AG09319 (cell line): Measurements from ENCODE around the gene BIK.

Experiments used
- DNase-seq: peaks from one replicate; pipeline ENCODE4 v3.0.0-alpha.2; 2010; ENCODE audit warnings: low read depth; ENCODE audit errors: extremely low read depth
- TF ChIP-seq, protein P1 (sequence below): IDR thresholded peaks from 2 replicates; pipeline ENCODE4 v1.5.1; 2011; ENCODE audit warnings: low read depth, mild to moderate bottlenecking, inconsistent platforms, low read length, moderate library complexity

BIK gene

DNA sequence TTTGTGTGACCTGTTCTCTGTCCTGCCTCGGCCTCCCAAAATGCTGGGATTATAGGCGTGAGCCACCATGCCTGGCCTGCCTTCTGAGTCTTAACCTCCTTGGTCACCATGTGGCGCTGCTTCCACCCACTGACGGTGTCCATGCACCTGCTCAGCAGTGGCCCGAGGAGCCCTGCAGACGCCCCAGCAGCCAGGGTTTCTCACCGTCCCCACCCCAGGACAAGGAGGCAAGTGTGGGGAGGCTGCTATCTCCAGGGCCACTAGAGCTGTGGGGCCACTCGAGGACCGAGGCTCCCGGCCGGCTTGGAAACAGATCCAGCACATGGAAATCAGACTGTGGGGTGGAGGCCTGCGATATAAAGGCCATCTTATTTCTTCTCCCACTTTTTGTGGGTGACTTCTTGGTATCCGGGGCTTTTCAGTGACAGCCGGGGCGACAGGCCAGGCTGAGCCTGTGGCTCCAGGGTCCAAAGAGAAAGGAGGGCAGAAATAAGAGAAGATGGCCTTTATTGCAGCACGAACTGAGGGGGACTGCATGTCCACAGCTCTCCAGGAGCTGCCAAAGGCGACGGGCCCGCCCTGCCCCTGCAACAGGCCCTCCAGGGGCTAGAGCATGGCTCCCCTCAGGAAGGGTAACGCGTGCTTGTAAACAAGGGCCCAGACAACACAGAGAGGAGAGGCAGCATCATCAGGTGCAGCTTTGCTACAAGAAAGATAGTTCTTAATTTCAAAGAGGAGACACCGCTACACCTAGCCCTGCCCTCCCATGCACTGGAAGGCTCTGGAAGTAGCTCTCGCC is 55.8 kb downstream of the BIK start:
- TF ChIP-seq, protein P1, sequence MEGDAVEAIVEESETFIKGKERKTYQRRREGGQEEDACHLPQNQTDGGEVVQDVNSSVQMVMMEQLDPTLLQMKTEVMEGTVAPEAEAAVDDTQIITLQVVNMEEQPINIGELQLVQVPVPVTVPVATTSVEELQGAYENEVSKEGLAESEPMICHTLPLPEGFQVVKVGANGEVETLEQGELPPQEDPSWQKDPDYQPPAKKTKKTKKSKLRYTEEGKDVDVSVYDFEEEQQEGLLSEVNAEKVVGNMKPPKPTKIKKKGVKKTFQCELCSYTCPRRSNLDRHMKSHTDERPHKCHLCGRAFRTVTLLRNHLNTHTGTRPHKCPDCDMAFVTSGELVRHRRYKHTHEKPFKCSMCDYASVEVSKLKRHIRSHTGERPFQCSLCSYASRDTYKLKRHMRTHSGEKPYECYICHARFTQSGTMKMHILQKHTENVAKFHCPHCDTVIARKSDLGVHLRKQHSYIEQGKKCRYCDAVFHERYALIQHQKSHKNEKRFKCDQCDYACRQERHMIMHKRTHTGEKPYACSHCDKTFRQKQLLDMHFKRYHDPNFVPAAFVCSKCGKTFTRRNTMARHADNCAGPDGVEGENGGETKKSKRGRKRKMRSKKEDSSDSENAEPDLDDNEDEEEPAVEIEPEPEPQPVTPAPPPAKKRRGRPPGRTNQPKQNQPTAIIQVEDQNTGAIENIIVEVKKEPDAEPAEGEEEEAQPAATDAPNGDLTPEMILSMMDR = no peak
- no peak for DNase-seq

DNA sequence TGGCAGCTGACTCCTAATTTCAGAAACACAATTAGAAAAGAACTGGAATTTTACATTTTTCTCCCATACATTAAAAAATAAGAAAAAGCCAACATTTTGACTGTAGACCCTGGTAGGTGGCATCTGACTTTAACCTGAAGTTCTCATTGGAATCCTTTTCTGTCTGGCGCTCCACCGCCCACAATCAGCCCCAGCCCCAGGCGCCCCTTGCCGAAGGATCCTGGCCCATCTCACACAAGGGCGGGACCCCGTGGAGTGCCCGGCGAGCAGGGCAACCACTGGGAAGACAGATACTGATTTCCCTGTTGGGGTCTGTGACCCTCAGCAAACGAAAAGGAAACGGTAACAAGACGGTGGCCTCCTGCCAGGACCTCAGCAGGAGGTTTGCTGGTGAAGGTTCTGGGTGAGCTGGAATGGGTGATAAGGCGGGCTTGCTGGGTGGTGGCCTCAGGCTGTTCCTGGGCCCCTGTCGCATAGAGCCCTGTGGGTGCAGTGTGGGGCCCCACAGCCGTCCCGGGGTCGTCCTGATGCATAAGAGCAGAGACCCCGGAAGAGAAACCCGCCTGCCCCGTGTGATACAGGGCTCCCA is 56.5 kb downstream of the BIK start:
- DNase-seq = no peak
- TF ChIP-seq, protein P1 = no peak

DNA sequence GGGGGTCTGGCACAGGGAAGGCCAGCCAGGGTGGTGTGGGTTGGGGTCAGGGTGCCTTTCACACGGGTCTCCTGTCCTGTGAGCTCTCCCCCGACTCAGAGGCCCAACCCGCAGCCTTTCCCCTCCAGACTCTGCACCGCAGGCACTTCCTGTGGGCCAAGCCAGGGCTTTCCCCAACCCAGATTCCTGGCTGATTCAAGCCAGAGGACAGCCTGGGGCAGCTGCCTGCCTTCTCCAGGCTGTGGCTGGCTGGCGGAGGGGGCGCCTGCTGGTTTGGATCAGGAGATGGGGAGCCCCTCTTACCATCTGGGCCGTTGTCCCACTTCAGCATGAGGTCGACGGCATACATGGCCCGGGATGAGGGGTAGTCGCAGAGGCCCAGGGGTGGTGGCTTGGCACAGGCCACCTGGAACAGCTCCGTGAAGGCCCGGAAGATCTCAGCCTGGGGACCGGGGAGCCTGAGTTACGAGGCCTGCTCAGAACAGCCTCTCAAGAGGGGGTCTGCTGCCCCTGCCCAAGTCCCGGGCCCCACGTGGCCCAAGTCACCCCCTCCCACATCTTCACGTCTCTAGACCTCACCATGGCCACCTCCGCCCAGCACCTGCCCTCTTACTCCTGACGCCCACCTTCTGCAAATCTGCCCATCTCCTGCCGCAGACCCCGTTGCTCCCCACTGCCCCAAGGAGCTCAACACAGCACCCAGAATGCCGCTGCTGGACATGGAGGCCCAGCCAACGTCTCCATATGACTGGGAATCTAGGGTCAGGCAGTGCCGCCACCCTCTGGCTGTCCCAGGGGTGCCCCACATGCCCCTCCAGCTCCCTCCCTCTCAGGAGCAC is 58.1 kb downstream of the BIK start:
- TF ChIP-seq, protein P1 = no peak
- peak; percentile 30 for DNase-seq

DNA sequence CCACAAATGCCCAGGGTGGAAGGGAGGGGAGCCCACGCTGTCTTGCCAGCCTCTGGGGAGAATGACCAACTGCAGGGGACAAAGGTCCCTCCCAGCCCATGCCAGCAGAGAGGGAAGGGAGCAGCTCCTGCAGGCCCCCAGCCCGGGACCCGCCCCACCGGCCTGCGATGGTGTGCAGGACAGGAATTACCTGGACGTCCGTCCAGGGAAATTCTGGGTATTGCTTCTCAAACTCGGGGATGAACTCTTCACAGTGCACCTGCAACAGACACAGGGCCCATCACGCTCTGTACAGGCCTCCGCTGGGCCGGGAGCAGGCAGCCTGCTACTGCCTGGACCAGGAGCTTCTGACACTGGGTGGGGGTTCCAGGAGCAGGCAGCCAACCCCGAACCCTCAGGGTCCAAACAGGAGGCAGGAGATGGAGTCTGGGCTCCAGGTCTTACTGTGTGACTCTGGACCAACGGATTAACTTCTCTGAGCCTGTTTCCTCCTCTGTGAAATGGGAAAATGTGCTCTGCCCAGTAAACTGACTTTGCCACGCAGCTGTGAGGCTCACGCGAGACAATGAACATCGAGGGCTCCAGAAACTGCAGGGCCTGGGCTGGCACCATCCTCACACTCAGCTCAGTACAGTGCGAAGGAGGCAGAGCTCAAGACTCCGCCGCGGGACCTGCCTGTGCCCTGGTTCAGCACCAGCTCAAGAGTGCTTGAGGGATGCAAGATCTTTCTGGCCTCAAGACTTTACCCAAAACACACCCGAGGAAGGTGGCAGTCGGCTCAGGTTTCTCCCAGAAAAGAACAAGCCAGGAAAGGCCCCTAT is 59.0 kb downstream of the BIK start:
- DNase-seq = no peak
- TF ChIP-seq, protein P1 = no peak

DNA sequence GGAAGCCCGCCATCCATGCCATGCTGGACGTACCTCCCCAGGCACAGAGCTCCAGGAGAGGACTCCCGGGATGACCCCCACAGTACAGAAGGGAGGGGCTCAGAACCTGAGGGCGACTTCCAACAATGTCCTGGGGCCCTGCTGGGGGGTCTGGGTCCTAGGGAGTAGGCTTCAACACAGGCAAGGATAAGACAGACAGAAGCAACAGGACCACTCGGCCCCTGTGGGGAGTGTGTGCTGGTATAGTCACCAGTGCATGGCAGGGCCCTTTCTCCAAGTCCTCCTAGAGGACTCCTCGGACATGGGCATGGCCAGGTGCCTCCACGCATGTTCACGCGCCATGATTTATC is 59.6 kb downstream of the BIK start:
- TF ChIP-seq, protein P1 = no peak
- DNase-seq = no peak

DNA sequence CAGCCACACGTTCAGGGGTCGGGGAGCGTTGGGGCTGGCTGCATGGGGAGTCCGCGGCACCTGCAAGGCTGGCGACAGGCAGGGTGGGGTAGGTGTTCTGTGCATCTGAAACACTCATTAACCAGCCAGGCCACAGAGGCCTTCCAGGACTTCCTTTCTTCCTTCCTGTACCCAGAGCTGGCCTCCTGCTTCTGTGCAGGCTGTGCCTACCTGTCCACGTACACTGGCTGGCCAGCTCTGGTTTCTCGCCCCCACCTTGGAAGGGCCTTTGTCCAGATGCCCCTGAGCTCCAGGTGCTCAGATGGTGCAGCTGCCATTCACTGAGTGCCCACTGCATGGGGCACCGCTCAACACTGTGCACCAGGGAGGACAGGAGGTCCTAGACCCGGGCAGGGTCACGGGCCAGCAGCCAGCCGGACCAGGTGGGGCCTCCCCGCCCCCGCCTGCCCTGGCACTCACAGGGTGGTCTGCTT is 60.5 kb downstream of the BIK start:
- TF ChIP-seq, protein P1 = no peak
- no peak for DNase-seq
